ENCODE results near the gene SYNE2.
"Not testable (repeated sequence)": the region's sequence is repeated elsewhere in the genome, so short reads cannot be mapped to it uniquely, and the experiment has no call there.

SYNE2 gene

GRCh38 chr14:64174922-64175782 lies 322.3 kb downstream of the SYNE2 start:
- ATAC-seq (replicated peaks; ENCODE audit: extremely low read depth, poor library complexity, severe bottlenecking) (no peak), DNase-seq (ENCODE audit: low spot score in 2 of 2) (no peak)
- H3K27ac Mint-ChIP-seq (ENCODE audit: low read depth): no peak overlapping the region
- H3K27me3 Mint-ChIP-seq: no peaks in the 10 kb centered on the region
- H3K4me1 Mint-ChIP-seq: peaks cover 11% of the 10 kb centered on the region
- H3K36me3 Mint-ChIP-seq (ENCODE audit: insufficient read depth): peaks cover 49% of the 10 kb centered on the region
- no peaks in the 10 kb centered on the region for H3K9me3 Mint-ChIP-seq
- no peak overlapping the region for H3K4me3 Mint-ChIP-seq

GRCh38 chr14:64176330-64176729 lies 323.5 kb downstream of the SYNE2 start:
- Mint-ChIP-seq H3K36me3 (ENCODE audit: insufficient read depth) (peaks cover 48% of the 10 kb centered on the region), H3K27ac (ENCODE audit: low read depth) (peak overlapping the region; percentile 62), H3K27me3 (no peaks in the 10 kb centered on the region), H3K4me1 (peaks cover 11% of the 10 kb centered on the region), H3K4me3 (no peak overlapping the region), H3K9me3 (no peaks in the 10 kb centered on the region)
- no peak for ATAC-seq (replicated peaks; ENCODE audit: extremely low read depth, poor library complexity, severe bottlenecking)
- DNase-seq (ENCODE audit: low spot score in 2 of 2): no peak

GRCh38 chr14:64178814-64179213 lies 326.0 kb downstream of the SYNE2 start:
- ATAC-seq (replicated peaks; ENCODE audit: extremely low read depth, poor library complexity, severe bottlenecking): no peak
- Mint-ChIP-seq H3K27ac (ENCODE audit: low read depth) (no peak overlapping the region), H3K9me3 (no peaks in the 10 kb centered on the region), H3K4me1 (peaks cover 11% of the 10 kb centered on the region), H3K4me3 (no peak overlapping the region), H3K27me3 (no peaks in the 10 kb centered on the region), H3K36me3 (ENCODE audit: insufficient read depth) (peaks cover 39% of the 10 kb centered on the region)
- no peak for DNase-seq (ENCODE audit: low spot score in 2 of 2)

GRCh38 chr14:64182908-64183307 lies 330.1 kb downstream of the SYNE2 start:
- not testable (repeated sequence) for ATAC-seq (replicated peaks; ENCODE audit: extremely low read depth, poor library complexity, severe bottlenecking); H3K27ac Mint-ChIP-seq (ENCODE audit: low read depth); H3K4me3 Mint-ChIP-seq; H3K9me3 Mint-ChIP-seq; H3K27me3 Mint-ChIP-seq; DNase-seq (ENCODE audit: low spot score in 2 of 2); H3K4me1 Mint-ChIP-seq
- peaks cover 37% of the 10 kb centered on the region for H3K36me3 Mint-ChIP-seq (ENCODE audit: insufficient read depth)

- ATAC-seq (replicated peaks; ENCODE audit: extremely low read depth, poor library complexity, severe bottlenecking) (no peak), DNase-seq (ENCODE audit: low spot score in 2 of 2) (no peak)
- H3K36me3 Mint-ChIP-seq (ENCODE audit: insufficient read depth): peaks cover 42% of the 10 kb centered on the region
- peak overlapping the region; percentile 49 for H3K27ac Mint-ChIP-seq (ENCODE audit: low read depth)
- no peaks in the 10 kb centered on the region for H3K9me3 Mint-ChIP-seq
- peaks cover 5% of the 10 kb centered on the region for H3K4me1 Mint-ChIP-seq
- H3K27me3 Mint-ChIP-seq: no peaks in the 10 kb centered on the region
- no peak overlapping the region for H3K4me3 Mint-ChIP-seq
Observed at GRCh38 chr14:64184103-64184729, 331.4 kb downstream of the SYNE2 start.

- peaks cover 5% of the 10 kb centered on the region for H3K4me1 Mint-ChIP-seq
- ATAC-seq (replicated peaks; ENCODE audit: extremely low read depth, poor library complexity, severe bottlenecking): no peak
- H3K4me3 Mint-ChIP-seq: no peak overlapping the region
- DNase-seq (ENCODE audit: low spot score in 2 of 2): no peak
- peaks cover 39% of the 10 kb centered on the region for H3K36me3 Mint-ChIP-seq (ENCODE audit: insufficient read depth)
- H3K27me3 Mint-ChIP-seq: no peaks in the 10 kb centered on the region
- H3K9me3 Mint-ChIP-seq: no peaks in the 10 kb centered on the region
- peak overlapping the region; percentile 49 for H3K27ac Mint-ChIP-seq (ENCODE audit: low read depth)
Observed at GRCh38 chr14:64185184-64185583, 332.4 kb downstream of the SYNE2 start.

GRCh38 chr14:64186231-64187129 lies 333.7 kb downstream of the SYNE2 start:
- no peaks in the 10 kb centered on the region for H3K9me3 Mint-ChIP-seq
- H3K27ac Mint-ChIP-seq (ENCODE audit: low read depth): no peak overlapping the region
- DNase-seq (ENCODE audit: low spot score in 2 of 2) (no peak), ATAC-seq (replicated peaks; ENCODE audit: extremely low read depth, poor library complexity, severe bottlenecking) (no peak)
- H3K36me3 Mint-ChIP-seq (ENCODE audit: insufficient read depth): peaks cover 39% of the 10 kb centered on the region
- H3K27me3 Mint-ChIP-seq: no peaks in the 10 kb centered on the region
- H3K4me1 Mint-ChIP-seq: peaks cover 10% of the 10 kb centered on the region
- no peak overlapping the region for H3K4me3 Mint-ChIP-seq

GRCh38 chr14:64187331-64187730 lies 334.5 kb downstream of the SYNE2 start:
- ATAC-seq (replicated peaks; ENCODE audit: extremely low read depth, poor library complexity, severe bottlenecking): no peak
- no peak overlapping the region for H3K27ac Mint-ChIP-seq (ENCODE audit: low read depth)
- no peak for DNase-seq (ENCODE audit: low spot score in 2 of 2)

GRCh38 chr14:64190974-64191502 lies 338.2 kb downstream of the SYNE2 start:
- H3K27ac Mint-ChIP-seq (ENCODE audit: low read depth): no peak overlapping the region
- no peak for DNase-seq (ENCODE audit: low spot score in 2 of 2)
- H3K27me3 Mint-ChIP-seq: no peaks in the 10 kb centered on the region

More at GRCh38 chr14:64187331-64187730, 334.5 kb downstream of the SYNE2 start:
- H3K4me3 Mint-ChIP-seq: no peak overlapping the region
- H3K27me3 Mint-ChIP-seq: no peaks in the 10 kb centered on the region
- H3K9me3 Mint-ChIP-seq: no peaks in the 10 kb centered on the region
- H3K36me3 Mint-ChIP-seq (ENCODE audit: insufficient read depth): peaks cover 42% of the 10 kb centered on the region
- H3K4me1 Mint-ChIP-seq: peaks cover 10% of the 10 kb centered on the region

GRCh38 chr14:64191756-64192155 lies 339.0 kb downstream of the SYNE2 start:
- Mint-ChIP-seq H3K27ac (ENCODE audit: low read depth) (peak overlapping the region; percentile 29), H3K4me3 (no peak overlapping the region), H3K27me3 (no peaks in the 10 kb centered on the region), H3K4me1 (peaks cover 34% of the 10 kb centered on the region), H3K36me3 (ENCODE audit: insufficient read depth) (peaks cover 42% of the 10 kb centered on the region), H3K9me3 (no peaks in the 10 kb centered on the region)
- ATAC-seq (replicated peaks; ENCODE audit: extremely low read depth, poor library complexity, severe bottlenecking): no peak
- no peak for DNase-seq (ENCODE audit: low spot score in 2 of 2)

More at GRCh38 chr14:64190974-64191502, 338.2 kb downstream of the SYNE2 start:
- ATAC-seq (replicated peaks; ENCODE audit: extremely low read depth, poor library complexity, severe bottlenecking): no peak
- Mint-ChIP-seq H3K36me3 (ENCODE audit: insufficient read depth) (peaks cover 45% of the 10 kb centered on the region), H3K4me3 (no peak overlapping the region), H3K9me3 (no peaks in the 10 kb centered on the region), H3K4me1 (peaks cover 34% of the 10 kb centered on the region)

- Mint-ChIP-seq H3K9me3 (no peaks in the 10 kb centered on the region), H3K4me1 (peaks cover 34% of the 10 kb centered on the region), H3K4me3 (no peak overlapping the region), H3K27ac (ENCODE audit: low read depth) (peak overlapping the region; percentile 64), H3K27me3 (no peaks in the 10 kb centered on the region), H3K36me3 (ENCODE audit: insufficient read depth) (peaks cover 34% of the 10 kb centered on the region)
- no peak for ATAC-seq (replicated peaks; ENCODE audit: extremely low read depth, poor library complexity, severe bottlenecking)
- DNase-seq (ENCODE audit: low spot score in 2 of 2): no peak
Observed at GRCh38 chr14:64193821-64194220, 341.0 kb downstream of the SYNE2 start.

- Mint-ChIP-seq H3K27me3 (no peaks in the 10 kb centered on the region), H3K4me1 (peaks cover 34% of the 10 kb centered on the region), H3K27ac (ENCODE audit: low read depth) (peak overlapping the region; percentile 64), H3K36me3 (ENCODE audit: insufficient read depth) (peaks cover 35% of the 10 kb centered on the region), H3K4me3 (no peak overlapping the region), H3K9me3 (no peaks in the 10 kb centered on the region)
- ATAC-seq (replicated peaks; ENCODE audit: extremely low read depth, poor library complexity, severe bottlenecking) (no peak), DNase-seq (ENCODE audit: low spot score in 2 of 2) (no peak)
Observed at GRCh38 chr14:64194404-64194803, 341.6 kb downstream of the SYNE2 start.
